ENCODE results near the gene C1QC.

The C1QC gene

GRCh38 chr1:22681556-22682276, 38.3 kb downstream of the C1QC start:
- no peak for DNase-seq

GRCh38 chr1:22683547-22683946, 40.1 kb downstream of the C1QC start:
- DNase-seq = no peak

GRCh38 chr1:22685591-22686059, 42.2 kb downstream of the C1QC start:
- no peak for DNase-seq

- no peak for DNase-seq
Observed at GRCh38 chr1:22687191-22687590, 43.8 kb downstream of the C1QC start.

- DNase-seq = no peak
Observed at GRCh38 chr1:22688466-22688865, 45.0 kb downstream of the C1QC start.

- no peak for DNase-seq
Observed at GRCh38 chr1:22689505-22689904, 46.1 kb downstream of the C1QC start.

- DNase-seq = no peak
Observed at GRCh38 chr1:22691031-22691753, 47.8 kb downstream of the C1QC start.

GRCh38 chr1:22694172-22694571, 50.7 kb downstream of the C1QC start:
- DNase-seq = no peak

- DNase-seq = no peak
Observed at GRCh38 chr1:22696610-22697009, 53.2 kb downstream of the C1QC start.
